Stomach smooth muscle (tissue), 2 donors: Measurements from ENCODE around the gene FGFR1OP2.
A peak's percentile ranks its signal among the peaks of the same experiment; 100 is the strongest.

Experiments used
- H3K27ac ChIP-seq: one replicate; pipeline ENCODE4 v1.7.0; 2013; ENCODE audit warnings: mild to moderate bottlenecking, low read length, inconsistent platforms
- H3K27me3 ChIP-seq, 2 donors: one replicate each; pipeline ENCODE4 v1.7.0; 2013; ENCODE audit warnings: low read length in 2 of 2; ENCODE audit not compliant: insufficient read depth in 2 of 2, control insufficient read depth in 1 of 2
- H3K36me3 ChIP-seq, 2 donors: one replicate each; pipeline ENCODE4 v1.7.0; 2013; ENCODE audit warnings: low read length in 2 of 2; ENCODE audit not compliant: control insufficient read depth in 2 of 2, insufficient read depth in 2 of 2
- H3K4me1 ChIP-seq: one replicate; pipeline ENCODE4 v1.7.0; 2013; ENCODE audit warnings: low read length; ENCODE audit not compliant: control insufficient read depth, insufficient read depth
- H3K4me3 ChIP-seq, 2 donors: one replicate each; pipeline ENCODE4 v1.7.0; 2013; ENCODE audit warnings: low read length in 2 of 2
- H3K9ac ChIP-seq, 2 donors: one replicate each; pipeline ENCODE4 v1.7.0; 2013; ENCODE audit warnings: low read length in 2 of 2, mild to moderate bottlenecking in 1 of 2
- H3K9me3 ChIP-seq, 2 donors: one replicate each; pipeline ENCODE4 v1.7.0; 2013; ENCODE audit warnings: low read length in 2 of 2; ENCODE audit not compliant: control insufficient read depth in 2 of 2
- donor health status: healthy.
- donor health status: Pancreatic carcinoma.

FGFR1OP2 gene

DNA sequence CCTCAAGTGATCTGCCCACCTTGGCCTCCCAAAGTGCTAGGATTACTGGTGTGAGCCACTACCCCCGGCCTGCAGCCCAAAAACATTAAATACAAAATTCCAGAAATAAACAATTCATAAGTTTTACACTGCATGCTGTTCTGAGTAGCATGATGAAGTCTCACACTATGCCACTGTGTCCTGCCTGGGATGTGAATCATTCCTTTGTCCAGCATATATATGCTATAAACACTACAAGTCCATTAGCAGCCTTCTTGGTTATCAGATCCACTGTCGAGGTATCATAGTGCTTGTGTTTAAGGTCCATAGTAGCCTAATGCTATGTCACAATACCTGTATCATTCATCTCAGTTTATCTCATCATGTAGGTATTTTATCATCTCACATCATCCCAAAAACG lies 16.4 kb upstream of the FGFR1OP2 start:
- Histone ChIP-seq H3K27me3 (no peaks in the 10 kb centered on the region), H3K36me3 (peaks cover 15 to 17% of the 10 kb centered on the region in 2 donors)

DNA sequence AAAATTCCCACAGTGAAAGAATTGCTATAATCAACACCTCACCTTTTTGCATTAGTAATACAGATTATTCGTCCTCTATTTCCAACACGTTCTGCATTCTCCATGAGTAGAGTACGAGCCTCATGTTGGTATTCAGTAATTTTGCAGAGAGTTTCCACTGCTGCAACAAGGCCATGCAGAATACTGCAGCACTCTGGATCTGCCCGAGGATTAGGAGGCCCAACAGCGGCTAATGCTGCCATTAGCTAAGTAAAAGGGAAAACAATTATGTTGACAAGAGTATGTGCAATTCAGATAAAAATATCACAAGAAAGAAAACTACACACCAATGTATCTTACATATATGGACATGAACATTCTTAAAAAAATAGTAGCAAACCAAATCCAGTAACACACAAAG lies 9.6 kb upstream of the FGFR1OP2 start:
- Histone ChIP-seq H3K9ac (no peak overlapping the region), H3K36me3 (peaks cover 9 to 17% of the 10 kb centered on the region in 2 donors), H3K27ac (no peak overlapping the region), H3K9me3 (no peaks in the 10 kb centered on the region), H3K4me3 (no peak overlapping the region), H3K27me3 (no peaks in the 10 kb centered on the region), H3K4me1 (no peaks in the 10 kb centered on the region)

More for the DNA sequence above, 16.4 kb upstream of the FGFR1OP2 start:
- no peak overlapping the region for H3K9ac ChIP-seq
- no peaks in the 10 kb centered on the region for H3K9me3 ChIP-seq
- H3K4me3 ChIP-seq: no peak overlapping the region
- no peaks in the 10 kb centered on the region for H3K4me1 ChIP-seq
- no peak overlapping the region for H3K27ac ChIP-seq

DNA sequence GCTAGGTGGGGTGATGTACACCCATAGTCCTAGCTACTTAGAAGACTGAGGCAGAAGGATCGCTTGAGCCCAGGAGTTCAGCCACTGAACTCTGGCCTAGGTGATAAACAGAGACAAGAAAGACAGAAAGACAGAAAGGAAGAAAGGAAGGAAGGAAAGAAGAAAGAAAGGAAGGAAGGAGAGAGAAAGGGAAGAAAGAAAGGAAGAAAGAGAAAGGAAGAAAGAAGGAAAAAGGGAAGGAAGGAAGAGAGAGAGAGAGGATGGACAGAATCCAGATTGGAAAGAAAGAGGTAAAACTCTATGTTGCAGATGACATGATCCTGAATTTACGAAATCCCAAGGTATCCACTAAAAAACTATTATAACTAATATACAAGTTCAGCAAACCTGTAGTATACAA lies 8.7 kb upstream of the FGFR1OP2 start:
- Histone ChIP-seq H3K36me3 (peaks cover 9 to 14% of the 10 kb centered on the region in 2 donors), H3K9me3 (no peaks in the 10 kb centered on the region), H3K4me1 (no peaks in the 10 kb centered on the region), H3K27ac (no peak overlapping the region), H3K4me3 (no peak overlapping the region), H3K9ac (no peak overlapping the region), H3K27me3 (no peaks in the 10 kb centered on the region)

DNA sequence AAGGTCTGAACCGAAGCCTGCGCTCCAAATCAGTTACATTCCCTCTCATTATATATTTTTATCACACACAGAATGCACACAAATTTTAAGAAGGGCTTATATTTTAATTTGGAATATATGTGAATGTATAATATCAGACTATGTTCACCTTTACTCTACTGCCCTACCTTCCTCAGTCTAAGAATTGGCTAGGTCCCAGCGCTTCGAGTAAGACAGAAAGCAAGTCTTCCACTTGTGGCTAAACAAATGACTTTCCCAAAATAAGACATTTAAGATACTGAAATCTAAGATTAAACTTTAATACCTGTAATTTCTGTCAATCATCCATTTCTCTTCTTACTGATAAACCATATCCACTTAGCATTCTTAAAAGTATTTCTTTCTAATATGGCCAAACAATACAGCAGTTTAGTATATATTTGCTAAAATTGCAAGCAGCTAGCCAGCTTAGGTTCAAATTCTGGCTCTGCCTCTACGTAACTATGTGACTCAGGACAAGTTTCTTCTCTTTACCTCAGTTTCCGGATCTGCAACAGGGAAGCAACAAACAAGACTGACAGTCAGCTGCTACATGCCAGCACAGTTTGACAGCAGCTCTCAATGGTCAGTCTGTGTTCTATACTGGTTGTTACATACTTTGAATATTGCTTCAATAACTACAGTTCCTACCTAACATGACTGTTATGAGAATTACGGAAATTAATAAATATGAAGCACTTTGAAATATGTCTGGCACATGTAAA lies 2.5 kb upstream of the FGFR1OP2 start:
- Histone ChIP-seq H3K9me3 (no peaks in the 10 kb centered on the region), H3K9ac (no peak overlapping the region), H3K27me3 (no peaks in the 10 kb centered on the region), H3K4me1 (peaks cover 5% of the 10 kb centered on the region), H3K36me3 (no peaks in the 10 kb centered on the region), H3K27ac (no peak overlapping the region), H3K4me3 (no peak overlapping the region)

DNA sequence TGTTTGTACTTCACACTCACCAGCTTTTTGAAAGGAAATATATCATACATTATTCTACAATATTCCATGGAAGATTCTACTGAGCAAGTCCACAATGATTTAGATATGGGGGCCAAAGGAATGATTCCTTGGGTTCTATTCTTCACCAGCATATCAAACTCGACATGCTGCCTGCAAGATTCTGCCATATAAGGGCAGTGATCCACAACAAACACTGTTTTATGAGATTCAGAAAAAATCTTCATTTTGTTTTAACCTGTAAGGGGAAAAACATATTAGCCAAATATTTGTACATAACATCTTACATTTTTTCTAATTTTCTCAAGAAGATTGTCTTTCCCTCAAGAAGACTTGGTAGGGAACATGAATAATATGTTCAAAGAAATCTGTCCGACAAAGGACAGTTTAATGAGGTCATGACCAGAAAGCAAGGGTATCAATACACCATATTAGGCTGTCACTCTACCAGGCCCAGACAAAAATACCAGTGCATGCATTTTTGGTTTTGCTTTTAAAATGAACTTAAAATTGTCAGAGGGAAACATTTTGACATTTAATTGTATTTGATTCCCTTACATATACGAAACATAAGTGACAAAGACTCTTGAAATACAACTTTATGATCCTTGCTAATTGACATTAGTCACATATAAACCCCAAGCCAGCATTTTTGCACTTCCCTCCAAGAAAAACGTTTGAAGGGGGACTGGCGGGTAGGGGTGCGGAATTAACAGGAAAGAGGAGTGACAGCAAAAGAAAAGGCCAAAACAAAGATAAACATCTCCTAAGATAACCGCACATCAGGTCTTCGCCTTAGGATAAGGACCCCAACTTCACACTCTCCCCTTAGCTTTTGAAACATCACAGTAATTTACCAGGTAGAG lies 1.5 kb upstream of the FGFR1OP2 start:
- Histone ChIP-seq H3K4me3 (peak overlapping the region; percentile 89), H3K9me3 (no peaks in the 10 kb centered on the region), H3K27me3 (no peaks in the 10 kb centered on the region), H3K36me3 (no peaks in the 10 kb centered on the region), H3K27ac (peak overlapping the region; percentile 88), H3K9ac (peak overlapping the region; percentile 83 to 97), H3K4me1 (peaks cover 5% of the 10 kb centered on the region)

DNA sequence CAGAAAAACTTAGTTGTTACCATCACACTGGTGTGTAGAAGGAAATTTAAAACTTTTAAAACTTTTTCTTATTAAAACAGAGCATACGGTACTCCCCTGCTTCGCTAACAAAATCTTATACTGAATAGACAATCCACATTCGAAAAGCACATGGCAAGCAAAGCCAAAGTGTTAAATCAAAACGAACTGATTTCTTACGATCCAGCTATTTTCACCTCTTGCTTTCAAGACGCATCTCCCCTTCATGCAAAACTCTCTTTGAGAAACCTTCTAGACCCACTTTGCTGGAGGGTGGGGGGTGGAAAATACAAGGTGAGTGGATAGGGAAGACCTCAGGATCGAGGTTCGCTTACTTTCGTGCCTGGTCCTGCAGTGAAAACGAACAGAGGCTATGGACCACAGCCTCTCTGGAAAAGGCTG lies 817 bp upstream of the FGFR1OP2 start:
- Histone ChIP-seq H3K4me1 (peaks cover 5% of the 10 kb centered on the region), H3K27ac (peak overlapping the region; percentile 88), H3K36me3 (no peaks in the 10 kb centered on the region), H3K9ac (peak overlapping the region; percentile 83 to 97), H3K4me3 (peak overlapping the region; percentile 89), H3K27me3 (no peaks in the 10 kb centered on the region), H3K9me3 (no peaks in the 10 kb centered on the region)

DNA sequence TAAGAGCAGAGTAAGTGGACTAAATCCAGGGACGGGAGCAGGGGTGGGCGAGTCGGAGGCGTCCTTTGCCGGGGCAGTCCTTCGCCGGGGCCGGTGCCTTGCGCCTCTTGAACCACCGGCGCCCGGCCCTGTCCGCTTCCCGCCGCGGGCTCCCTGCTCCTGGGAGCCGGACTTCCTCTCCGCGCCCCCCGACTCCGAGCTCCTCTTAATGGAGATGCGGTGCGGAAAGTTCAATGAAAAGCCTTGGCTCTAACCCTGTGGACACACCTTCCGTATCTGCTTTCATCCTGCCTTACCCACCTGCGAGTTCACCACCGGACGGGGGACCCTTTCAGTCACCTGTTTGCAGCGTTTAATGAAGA lies 412 bp downstream of the FGFR1OP2 start:
- H3K9me3 ChIP-seq: no peaks in the 10 kb centered on the region
- no peaks in the 10 kb centered on the region for H3K36me3 ChIP-seq
- H3K27me3 ChIP-seq: no peaks in the 10 kb centered on the region
- H3K4me3 ChIP-seq: peak overlapping the region; percentile 89
- peak overlapping the region; percentile 83 to 97 for H3K9ac ChIP-seq
- peaks cover 5% of the 10 kb centered on the region for H3K4me1 ChIP-seq
- H3K27ac ChIP-seq: peak overlapping the region; percentile 88

DNA sequence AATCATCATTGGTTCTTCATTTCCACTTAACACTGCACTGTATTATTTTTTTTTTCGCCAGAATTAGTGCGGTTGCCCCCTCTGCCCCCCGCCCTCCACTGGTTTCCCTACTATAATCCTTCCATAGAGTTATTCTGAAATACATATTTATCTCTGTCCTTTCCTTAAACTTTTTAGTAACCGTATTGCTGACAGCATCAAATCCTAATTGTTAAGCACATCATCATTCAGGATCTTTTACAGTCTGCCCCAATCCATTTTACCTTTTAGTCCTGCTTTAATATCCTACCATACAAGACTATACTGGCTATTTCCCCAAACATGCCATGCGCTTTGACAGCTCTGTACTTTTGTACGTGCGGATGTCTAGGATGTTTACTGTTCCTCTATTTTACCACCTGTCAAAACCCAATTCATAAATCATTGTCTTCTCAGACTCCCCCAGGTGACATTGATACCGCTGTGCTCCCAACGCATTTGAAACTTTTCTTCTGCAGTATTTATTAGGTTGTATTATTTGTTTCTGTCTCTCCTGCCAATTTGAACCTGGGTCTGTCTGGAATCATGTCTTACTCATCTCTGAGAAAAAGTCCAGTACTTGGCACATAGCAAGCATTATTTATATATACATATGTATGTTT lies 1.0 kb downstream of the FGFR1OP2 start:
- no peaks in the 10 kb centered on the region for H3K9me3 ChIP-seq
- H3K4me3 ChIP-seq: peak overlapping the region; percentile 89
- H3K36me3 ChIP-seq: no peaks in the 10 kb centered on the region
- peak overlapping the region; percentile 88 for H3K27ac ChIP-seq
- peaks cover 5% of the 10 kb centered on the region for H3K4me1 ChIP-seq
- H3K9ac ChIP-seq: peak overlapping the region; percentile 83 to 97
- H3K27me3 ChIP-seq: no peaks in the 10 kb centered on the region

DNA sequence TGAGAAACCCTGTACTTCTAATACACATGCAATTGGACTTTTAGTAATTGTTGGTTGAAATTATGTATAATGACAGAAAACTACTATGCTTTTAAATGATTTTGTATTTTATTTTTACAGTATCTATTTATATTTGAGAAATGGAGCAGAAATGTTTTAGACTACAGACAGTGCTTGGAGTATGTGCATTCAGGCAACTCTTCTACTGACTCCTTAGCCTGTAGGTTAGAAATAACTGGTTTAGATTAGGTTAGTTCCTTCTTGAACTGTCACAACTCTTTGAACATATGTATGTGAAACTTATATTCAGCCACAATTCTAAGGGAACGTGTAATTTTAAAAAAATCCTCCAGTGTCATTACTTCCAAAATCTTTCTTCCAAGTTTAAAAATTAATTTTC lies 1.7 kb downstream of the FGFR1OP2 start:
- Histone ChIP-seq H3K27ac (no peak overlapping the region), H3K4me3 (peak overlapping the region; percentile 89), H3K9me3 (no peaks in the 10 kb centered on the region), H3K9ac (no peak overlapping the region), H3K36me3 (no peaks in the 10 kb centered on the region), H3K27me3 (no peaks in the 10 kb centered on the region), H3K4me1 (peaks cover 5% of the 10 kb centered on the region)

DNA sequence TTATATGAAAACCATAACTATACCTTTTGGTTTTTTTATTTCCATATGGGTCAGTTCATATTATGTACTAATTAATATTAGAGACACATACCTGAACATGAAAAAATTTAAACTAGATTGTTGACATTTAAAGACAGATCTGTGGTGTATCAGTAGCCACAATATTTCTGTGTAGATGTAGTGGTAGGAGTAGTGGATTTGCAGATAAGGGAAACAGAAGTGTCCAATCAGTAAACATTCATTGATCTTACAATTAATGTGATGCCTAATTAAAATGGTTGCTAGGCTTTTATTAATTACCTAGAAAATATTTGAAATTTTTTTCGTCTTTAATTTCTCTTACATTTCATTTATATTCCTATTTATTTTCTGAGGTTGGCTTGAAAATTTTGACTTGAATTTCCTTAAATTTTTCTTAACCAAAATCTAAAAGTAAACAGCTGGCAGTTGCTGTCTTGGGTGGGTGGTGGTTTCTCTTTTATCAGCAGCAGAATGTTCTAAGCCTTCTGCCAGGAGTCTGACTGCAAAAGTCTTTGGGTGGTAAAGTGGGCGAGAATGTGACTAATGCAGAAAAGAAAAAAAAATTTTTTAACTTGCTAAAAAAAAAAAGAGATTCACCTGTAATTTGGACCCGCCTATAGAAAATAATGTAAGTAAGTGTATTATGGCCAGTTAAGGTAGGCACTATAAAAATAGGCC lies 2.4 kb downstream of the FGFR1OP2 start:
- Histone ChIP-seq H3K27ac (no peak overlapping the region), H3K9me3 (no peaks in the 10 kb centered on the region), H3K36me3 (no peaks in the 10 kb centered on the region), H3K9ac (no peak overlapping the region), H3K4me1 (peaks cover 5% of the 10 kb centered on the region), H3K4me3 (no peak overlapping the region), H3K27me3 (no peaks in the 10 kb centered on the region)
